CD14-positive monocyte (primary cell): Measurements from ENCODE around the gene HLCS. TPM values are rescaled to one million over a fixed set of nuclear protein-coding genes. Genes with fewer than 3 reads are reported as not detected.

ENCODE experiments used
- DNase-seq, 3 donors: peaks; one replicate each; pipeline ENCODE4 v3.0.0-alpha.2; 2011 to 2022
- H2AFZ ChIP-seq: 2 replicates; pipeline ENCODE4 v1.6.0; 2012; ENCODE audit warnings: mild to moderate bottlenecking, low read depth, low read length, inconsistent platforms; ENCODE audit not compliant: insufficient read depth, poor library complexity, severe bottlenecking
- H3K27ac ChIP-seq, 2 donors: 1 replicate in 1 of 2; 2 replicates in 1 of 2; pipeline ENCODE4 v1.5.1; 2012 to 2013; ENCODE audit warnings: low read length in 2 of 2, control low read depth in 1 of 2, inconsistent platforms in 1 of 2, low read depth in 1 of 2, mild to moderate bottlenecking in 1 of 2
- H3K27me3 ChIP-seq, 2 donors: one replicate each; pipeline versions ENCODE4 v1.6.0 to v1.6.1; 2011 to 2013; ENCODE audit warnings: low read length in 2 of 2; ENCODE audit not compliant: control insufficient read depth in 2 of 2, insufficient read depth in 2 of 2
- H3K36me3 ChIP-seq, 2 donors: replicated peaks in 1 of 2; 1 replicate in 1 of 2; 2 replicates in 1 of 2; pipeline versions ENCODE4 v1.5.1 to v1.6.1; 2012 to 2013; ENCODE audit warnings: low read length in 2 of 2, control low read depth in 1 of 2, inconsistent platforms in 1 of 2, mild to moderate bottlenecking in 1 of 2; ENCODE audit not compliant: insufficient read depth in 2 of 2, control insufficient read depth in 1 of 2
- H3K4me1 ChIP-seq, 2 donors: 1 replicate in 1 of 2; 2 replicates in 1 of 2; pipeline versions ENCODE4 v1.5.1 to v1.6.1; 2012 to 2013; ENCODE audit warnings: low read length in 2 of 2, control low read depth in 1 of 2, inconsistent platforms in 1 of 2, mild to moderate bottlenecking in 1 of 2, moderate library complexity in 1 of 2; ENCODE audit not compliant: insufficient read depth in 2 of 2, control insufficient read depth in 1 of 2
- H3K4me2 ChIP-seq: replicated peaks from 2 replicates; pipeline ENCODE3; 2012; ENCODE audit warnings: low read length, moderate library complexity, mild to moderate bottlenecking; ENCODE audit not compliant: poor library complexity, severe bottlenecking; ENCODE audit errors: extremely low read depth
- H3K4me3 ChIP-seq, 3 experiments: fragments of 200-600 bp in 1 of 3; sonication (generic) in 1 of 3; replicated peaks in 1 of 3; 1 replicate in 2 of 3; 2 replicates in 1 of 3; pipeline ENCODE4 v1.5.1; 2011 to 2013; ENCODE audit warnings: low read length in 3 of 3, mild to moderate bottlenecking in 3 of 3, control low read depth in 2 of 3, low read depth in 2 of 3, inconsistent platforms in 1 of 3, moderate library complexity in 1 of 3
- H3K79me2 ChIP-seq: 2 replicates; pipeline ENCODE4 v1.6.0; 2012; ENCODE audit warnings: mild to moderate bottlenecking, control low read depth, inconsistent platforms, low read length, moderate library complexity; ENCODE audit not compliant: insufficient read depth
- H3K9ac ChIP-seq: 2 replicates; pipeline ENCODE4 v1.6.0; 2017; ENCODE audit warnings: low read length, mild to moderate bottlenecking; ENCODE audit not compliant: insufficient read depth, poor library complexity, severe bottlenecking
- H3K9me3 ChIP-seq, 2 donors: replicated peaks in 1 of 2; 1 replicate in 1 of 2; 2 replicates in 1 of 2; pipeline versions ENCODE4 v1.5.1 to v1.6.1; 2012 to 2013; ENCODE audit warnings: low read length in 2 of 2, control low read depth in 1 of 2; ENCODE audit not compliant: control insufficient read depth in 1 of 2, insufficient read depth in 1 of 2
- H4K20me1 ChIP-seq: 2 replicates; pipeline ENCODE4 v1.6.0; 2012; ENCODE audit warnings: mild to moderate bottlenecking, low read length, control low read depth, moderate library complexity; ENCODE audit not compliant: insufficient read depth
- H3K27ac Mint-ChIP-seq, 7 donors: one replicate each; pipeline ENCODE4 v1.8.0; 2020; ENCODE audit warnings: mild to moderate bottlenecking in 7 of 7, mixed read lengths in 7 of 7, moderate library complexity in 6 of 7, inconsistent platforms in 2 of 7
- H3K27me3 Mint-ChIP-seq, 3 donors: one replicate each; pipeline ENCODE4 v1.8.0; 2021 to 2022; ENCODE audit warnings: low read depth in 3 of 3, mild to moderate bottlenecking in 3 of 3, mixed read lengths in 3 of 3, moderate library complexity in 3 of 3, inconsistent platforms in 1 of 3
- H3K36me3 Mint-ChIP-seq, 2 donors: one replicate each; pipeline ENCODE4 v1.8.0; 2020; ENCODE audit warnings: mixed read lengths in 2 of 2, inconsistent platforms in 1 of 2, mild to moderate bottlenecking in 1 of 2
- H3K4me1 Mint-ChIP-seq: one replicate; pipeline ENCODE4 v1.8.0; 2020; ENCODE audit warnings: mild to moderate bottlenecking, mixed read lengths
- H3K4me3 Mint-ChIP-seq, 2 donors: one replicate each; pipeline ENCODE4 v1.8.0; 2020; ENCODE audit warnings: mild to moderate bottlenecking in 2 of 2, mixed read lengths in 2 of 2, moderate library complexity in 1 of 2
- H3K9me3 Mint-ChIP-seq, 7 donors: one replicate each; pipeline ENCODE4 v1.8.0; 2020 to 2022; ENCODE audit warnings: mixed read lengths in 7 of 7, mild to moderate bottlenecking in 6 of 7, moderate library complexity in 6 of 7, inconsistent platforms in 2 of 7
- WGBS: methylation state at CpG from one replicate; pipeline ENCODE4 v1.1.5; 2013; ENCODE audit warnings: missing lambda C conversion rate; ENCODE audit not compliant: insufficient coverage; 5-methylcytosine and 5-hydroxymethylcytosine counted together
- intact Hi-C, 2 donors: fragments of 100-400 bp; cut with micrococcal nuclease; formaldehyde crosslinking; loops; one replicate each; pipeline versions ENCODE4 v1.15.0 to v1.15.1; 2023
- polyA plus RNA-seq, 3 donors: library from polyadenylated mRNA; depleted of rRNA in 1 of 3; unstranded in 2 of 3; stranded (reverse) in 1 of 3; fragments of 300-500 nt in 2 of 3; fragments of >200 nt in 1 of 3; fragmentation: Illumina TruSeq in 2 of 3; gene quantifications; 1 replicate in 2 of 3; 2 replicates in 1 of 3; pipeline ENCODE4 v1.2.3, GENCODE V29; 2012 to 2021
- TF ChIP-seq, protein P1 (sequence below): fragments of 200-600 bp; IDR thresholded peaks from one replicate; pipeline ENCODE4 v1.8.0; 2022; ENCODE audit warnings: antibody characterized with exemption, mild to moderate bottlenecking

HLCS gene
- polyA plus RNA-seq, 3 donors = 2.1 to 3.1 (median 2.2) TPM

DNA sequence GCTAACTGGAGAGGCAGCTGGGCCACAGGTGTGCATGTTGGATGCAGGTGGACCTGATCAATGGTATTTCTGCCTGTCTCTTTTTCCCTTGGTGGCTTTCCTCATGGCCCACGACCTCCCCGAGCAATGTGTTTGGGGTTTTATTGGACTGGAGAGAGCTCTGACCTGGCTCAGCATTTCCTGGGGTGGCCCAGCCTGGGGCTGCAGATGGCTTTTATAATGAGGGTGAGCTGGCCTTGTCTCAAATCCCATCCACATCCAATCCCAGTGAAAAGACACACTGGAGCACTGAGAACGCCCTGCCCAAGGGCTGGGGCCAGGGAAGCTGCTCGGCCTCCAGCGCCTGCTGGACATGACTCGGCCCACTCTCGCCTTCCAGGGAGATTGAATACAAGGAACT lies 223.5 kb downstream of the HLCS start:
- no peak overlapping the region for H3K4me3 Mint-ChIP-seq
- intact Hi-C loops = no loop called here
- peaks cover 0 to 12% (median 2%) of the 10 kb centered on the region in 7 donors for H3K9me3 Mint-ChIP-seq
- peaks cover 40 to 60% (median 48%) of the 10 kb centered on the region in 3 donors for H3K27me3 Mint-ChIP-seq
- Histone ChIP-seq H3K9ac (no peak overlapping the region), H3K27me3 (peaks cover 13 to 36% of the 10 kb centered on the region in 2 donors), H3K79me2 (no peaks in the 10 kb centered on the region), H3K36me3 (no peaks in the 10 kb centered on the region), H2AFZ (no peak overlapping the region), H3K4me3 (no peak overlapping the region), H3K9me3 (peaks cover 0 to 4% of the 10 kb centered on the region in 2 donors), H3K4me1 (no peaks in the 10 kb centered on the region), H4K20me1 (no peaks in the 10 kb centered on the region), H3K4me2 (no peak overlapping the region), H3K27ac (no peak overlapping the region)
- TF ChIP-seq, protein P1, sequence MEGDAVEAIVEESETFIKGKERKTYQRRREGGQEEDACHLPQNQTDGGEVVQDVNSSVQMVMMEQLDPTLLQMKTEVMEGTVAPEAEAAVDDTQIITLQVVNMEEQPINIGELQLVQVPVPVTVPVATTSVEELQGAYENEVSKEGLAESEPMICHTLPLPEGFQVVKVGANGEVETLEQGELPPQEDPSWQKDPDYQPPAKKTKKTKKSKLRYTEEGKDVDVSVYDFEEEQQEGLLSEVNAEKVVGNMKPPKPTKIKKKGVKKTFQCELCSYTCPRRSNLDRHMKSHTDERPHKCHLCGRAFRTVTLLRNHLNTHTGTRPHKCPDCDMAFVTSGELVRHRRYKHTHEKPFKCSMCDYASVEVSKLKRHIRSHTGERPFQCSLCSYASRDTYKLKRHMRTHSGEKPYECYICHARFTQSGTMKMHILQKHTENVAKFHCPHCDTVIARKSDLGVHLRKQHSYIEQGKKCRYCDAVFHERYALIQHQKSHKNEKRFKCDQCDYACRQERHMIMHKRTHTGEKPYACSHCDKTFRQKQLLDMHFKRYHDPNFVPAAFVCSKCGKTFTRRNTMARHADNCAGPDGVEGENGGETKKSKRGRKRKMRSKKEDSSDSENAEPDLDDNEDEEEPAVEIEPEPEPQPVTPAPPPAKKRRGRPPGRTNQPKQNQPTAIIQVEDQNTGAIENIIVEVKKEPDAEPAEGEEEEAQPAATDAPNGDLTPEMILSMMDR = no peak
- WGBS = 88% methylated on average over 5 of the region's 7 CpGs
- peaks cover 6% of the 10 kb centered on the region for H3K4me1 Mint-ChIP-seq
- no peak for DNase-seq
- no peaks in the 10 kb centered on the region for H3K36me3 Mint-ChIP-seq
- H3K27ac Mint-ChIP-seq = no peak overlapping the region

DNA sequence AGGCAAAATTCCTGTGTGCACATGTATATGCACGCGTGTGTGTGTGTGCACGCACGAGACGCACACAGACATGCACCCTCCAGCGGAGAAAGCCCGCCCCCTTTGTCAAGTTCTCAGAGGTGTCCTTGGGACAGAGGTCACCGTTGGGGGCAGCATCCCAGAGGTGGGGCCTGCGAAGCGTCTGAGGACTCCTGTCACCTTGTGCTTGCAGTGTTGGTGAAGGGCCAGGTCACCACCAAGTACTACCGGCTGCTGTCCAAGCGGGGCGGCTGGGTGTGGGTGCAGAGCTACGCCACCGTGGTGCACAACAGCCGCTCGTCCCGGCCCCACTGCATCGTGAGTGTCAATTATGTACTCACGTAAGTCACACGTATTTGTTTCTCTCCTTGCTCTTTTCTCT lies 225.0 kb downstream of the HLCS start:
- Mint-ChIP-seq H3K9me3 (peaks cover 0 to 6% (median 0%) of the 10 kb centered on the region in 7 donors), H3K36me3 (no peaks in the 10 kb centered on the region), H3K4me1 (no peaks in the 10 kb centered on the region), H3K4me3 (no peak overlapping the region), H3K27ac (no peak overlapping the region), H3K27me3 (peaks cover 38 to 50% (median 42%) of the 10 kb centered on the region in 3 donors)
- 92% methylated on average over 20 of the region's 21 CpGs for WGBS
- H4K20me1 ChIP-seq = no peaks in the 10 kb centered on the region
- no peak overlapping the region for H3K4me3 ChIP-seq
- no peaks in the 10 kb centered on the region for H3K79me2 ChIP-seq
- no peak overlapping the region for H2AFZ ChIP-seq
- TF ChIP-seq, protein P1 = no peak
- no peak overlapping the region for H3K27ac ChIP-seq
- DNase-seq = no peak
- no peak overlapping the region for H3K9ac ChIP-seq
- H3K9me3 ChIP-seq = peaks cover 0 to 4% of the 10 kb centered on the region in 2 donors
- intact Hi-C loops = no loop called here
- no peaks in the 10 kb centered on the region for H3K36me3 ChIP-seq
- no peak overlapping the region for H3K4me2 ChIP-seq
- no peaks in the 10 kb centered on the region for H3K4me1 ChIP-seq
- peaks cover 4 to 28% of the 10 kb centered on the region in 2 donors for H3K27me3 ChIP-seq
